Loucy (cell line): ENCODE data around the gene ORAI3.

ENCODE experiments used
- CTCF ChIP-seq: fragments of 200-600 bp; sonication (generic); conservative IDR thresholded peaks from 2 replicates; pipeline ENCODE4 v1.5.1; 2014; ENCODE audit warnings: mild to moderate bottlenecking, antibody characterized with exemption, low read length
- EZH2phosphoT487 ChIP-seq: fragments of 200-600 bp; IDR thresholded peaks from 2 replicates; pipeline ENCODE4 v1.6.1; 2018; ENCODE audit warnings: antibody characterized with exemption, mild to moderate bottlenecking, moderate library complexity, borderline replicate concordance

- TF ChIP-seq EZH2phosphoT487 (no peak), CTCF (no peak)
These were observed 6.5 kb upstream of the ORAI3 start for GRCh38 chr16:30942426-30942806.
